ENCODE data around the gene CENPO. TPM values are rescaled to one million over a fixed set of nuclear protein-coding genes. Genes with fewer than 3 reads are reported as not detected.

The CENPO gene
- total RNA-seq, 2 donors from 2014 or later = 9.1 to 24.4 TPM

DNA sequence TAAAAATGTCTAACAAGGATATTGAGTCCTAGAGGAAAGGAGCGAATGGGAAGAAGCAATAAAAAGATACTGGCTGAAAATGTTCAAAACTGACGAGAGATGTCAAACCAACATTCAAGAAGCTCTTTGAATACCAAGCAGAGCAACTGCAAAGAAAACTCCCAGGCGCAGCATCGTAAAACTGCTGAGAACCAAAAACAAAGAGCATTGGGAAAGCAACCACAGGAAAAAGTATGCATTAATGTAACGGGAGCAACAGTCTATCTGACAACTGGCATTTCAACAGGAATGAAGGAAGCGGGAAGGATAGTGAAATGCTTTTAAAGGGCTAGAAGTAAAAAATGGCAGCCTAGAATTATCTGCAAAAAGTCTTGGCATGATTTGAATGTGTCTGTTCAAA, 73.7 kb downstream of the CENPO start:
- 90% methylated on average over 6 of the region's 6 CpGs for WGBS
- Histone ChIP-seq H3K36me3 (no peaks in the 10 kb centered on the region), H3K9me3 (no peaks in the 10 kb centered on the region), H3K27me3 (replicated peaks; ENCODE audit: insufficient read depth) (no peaks in the 10 kb centered on the region), H3K4me3 (no peak overlapping the region), H3K27ac (no peak overlapping the region), H3K4me1 (replicated peaks) (no peaks in the 10 kb centered on the region)
- no peak for DNase-seq (ENCODE audit: low spot score)
- no peak for TF ChIP-seq CTCF (IDR thresholded peaks at IDR 0.05)
- no peak for TF ChIP-seq POLR2AphosphoS5 (IDR thresholded peaks at IDR 0.05)
- TF ChIP-seq POLR2A (IDR thresholded peaks at IDR 0.05) = no peak
- intact Hi-C loops (cut with DNase I) = no loop called here

- no peak for DNase-seq (ENCODE audit: low spot score)
- no peaks in the 10 kb centered on the region for H3K27me3 ChIP-seq (replicated peaks; ENCODE audit: insufficient read depth)
- H3K9me3 ChIP-seq = no peaks in the 10 kb centered on the region
- H3K36me3 ChIP-seq = no peaks in the 10 kb centered on the region
- H3K27ac ChIP-seq = no peak overlapping the region
- no peaks in the 10 kb centered on the region for H3K4me1 ChIP-seq (replicated peaks)
- TF ChIP-seq POLR2A (IDR thresholded peaks at IDR 0.05) = no peak
- no peak for TF ChIP-seq POLR2AphosphoS5 (IDR thresholded peaks at IDR 0.05)
- TF ChIP-seq CTCF (IDR thresholded peaks at IDR 0.05) = no peak
- H3K4me3 ChIP-seq = no peak overlapping the region
- 94% methylated on average over 5 of the region's 5 CpGs for WGBS
- intact Hi-C loops (cut with DNase I) = no loop called here
Observed at GRCh38 chr2:24870440-24870839, 77.2 kb downstream of the CENPO start.

- intact Hi-C loops (cut with DNase I) = no loop called here
- TF ChIP-seq POLR2A (IDR thresholded peaks at IDR 0.05) (no peak), CTCF (IDR thresholded peaks at IDR 0.05) (no peak), POLR2AphosphoS5 (IDR thresholded peaks at IDR 0.05) (no peak)
- H3K4me3 ChIP-seq = no peak overlapping the region
- no peaks in the 10 kb centered on the region for H3K4me1 ChIP-seq (replicated peaks)
- no peaks in the 10 kb centered on the region for H3K9me3 ChIP-seq
- DNase-seq (ENCODE audit: low spot score) = no peak
- H3K27me3 ChIP-seq (replicated peaks; ENCODE audit: insufficient read depth) = no peaks in the 10 kb centered on the region
- 84% methylated on average over 16 of the region's 16 CpGs for WGBS
- no peaks in the 10 kb centered on the region for H3K36me3 ChIP-seq
- peak overlapping the region in 1 of 2 donors; percentile 61 for H3K27ac ChIP-seq
Observed at GRCh38 chr2:24870891-24871705, 77.9 kb downstream of the CENPO start.

DNA sequence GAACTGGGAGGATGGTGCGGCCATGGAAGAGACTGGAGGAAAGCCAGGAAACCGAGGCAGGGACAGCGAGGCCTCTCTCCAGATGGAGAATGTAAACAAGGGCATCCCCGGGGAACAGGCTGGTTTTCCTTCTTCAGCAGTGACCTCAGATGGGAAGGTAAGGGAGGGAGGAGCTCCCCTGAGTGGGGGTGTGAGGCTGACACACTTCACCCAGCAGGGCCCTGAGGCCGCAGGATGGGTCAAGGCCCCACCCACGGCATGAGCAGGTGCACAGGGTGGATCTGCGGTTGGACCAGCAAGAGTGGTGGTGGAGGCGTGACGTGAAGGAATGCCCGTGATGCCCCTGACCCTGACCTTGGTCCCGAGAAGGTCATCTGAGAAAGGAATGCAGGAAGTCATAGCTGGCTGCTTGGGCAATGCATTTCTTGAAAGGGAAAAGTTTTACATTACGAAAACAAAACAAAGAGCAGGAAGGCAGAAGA, 78.7 kb downstream of the CENPO start:
- 62% methylated on average over 12 of the region's 12 CpGs for WGBS
- H3K27me3 ChIP-seq (replicated peaks; ENCODE audit: insufficient read depth) = no peaks in the 10 kb centered on the region
- no peak overlapping the region for H3K4me3 ChIP-seq
- TF ChIP-seq POLR2A (IDR thresholded peaks at IDR 0.05) (no peak), CTCF (IDR thresholded peaks at IDR 0.05) (no peak), POLR2AphosphoS5 (IDR thresholded peaks at IDR 0.05) (peak; percentile 66)
- peak overlapping the region; percentile 24 to 61 for H3K27ac ChIP-seq
- no peaks in the 10 kb centered on the region for H3K9me3 ChIP-seq
- no peak for DNase-seq (ENCODE audit: low spot score)
- no peaks in the 10 kb centered on the region for H3K36me3 ChIP-seq
- intact Hi-C loops (cut with DNase I) = no loop called here
- no peaks in the 10 kb centered on the region for H3K4me1 ChIP-seq (replicated peaks)

Other genes starting within 250 kb of the CENPO start
- 10 to 100 TPM; 33.9 to 38.6 TPM for gene PTRHD1, start within 50 bp of the CENPO start, total RNA-seq
- gene ADCY3, start 126.8 kb downstream of the CENPO start, total RNA-seq = 10 to 100 TPM; 20.8 to 44.3 TPM
- gene DNAJC27, start 178.5 kb downstream of the CENPO start, total RNA-seq = 1 to 10 TPM; 3.0 to 9.2 TPM
- 1 to 10 TPM in 1 of 2 donors, under 1 TPM in 1; 0.14 to 1.6 TPM for gene EFR3B, start 248.7 kb downstream of the CENPO start, total RNA-seq

All from prostate gland (tissue), 2 donors.